ELF-1 (cell line): ENCODE measurements around the gene SEC24A.
"Not testable (repeated sequence)": the region's sequence is repeated elsewhere in the genome, so short reads cannot be mapped to it uniquely, and the experiment has no call there.

Experiments used
- DNase-seq: peaks from one replicate; pipeline ENCODE4 v3.0.0-alpha.2; 2016; ENCODE audit warnings: low read depth, low spot score

Gene SEC24A

DNA sequence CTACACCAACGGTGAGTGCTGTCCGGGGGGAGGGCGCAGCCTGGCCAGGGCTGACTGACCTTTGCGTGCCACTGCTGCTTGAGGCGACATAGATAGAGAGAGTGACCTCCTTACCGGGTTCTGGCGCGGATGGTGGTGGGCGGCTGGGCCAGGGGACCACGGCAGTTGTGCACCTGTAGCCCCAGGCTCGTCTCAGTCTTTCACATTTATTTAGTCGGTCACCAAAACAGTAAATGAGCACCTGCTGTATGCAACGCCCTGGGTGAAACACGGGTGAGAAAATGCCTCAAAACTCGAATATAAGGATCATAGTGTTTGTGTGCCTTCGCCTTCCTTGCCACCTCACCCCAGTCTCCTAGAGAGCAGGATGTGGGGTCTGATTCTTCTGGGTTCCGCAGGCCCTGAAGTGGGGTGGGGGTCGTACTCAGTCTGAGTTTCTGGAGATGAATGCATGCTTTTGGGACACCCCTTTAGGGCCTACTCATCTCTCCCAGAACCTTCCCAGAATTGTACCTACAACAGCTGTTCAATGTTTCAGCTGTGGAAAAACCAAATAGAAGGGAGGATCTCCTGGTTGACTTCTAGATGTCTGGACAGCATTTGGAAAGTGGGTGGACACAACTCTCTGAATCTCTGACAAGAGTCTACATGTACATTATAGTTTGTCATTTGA lies 714 bp downstream of the SEC24A start:
- DNase-seq = no peak

GRCh38 chr5:134650660-134651059 lies 2.1 kb downstream of the SEC24A start:
- not testable (repeated sequence) for DNase-seq

DNA sequence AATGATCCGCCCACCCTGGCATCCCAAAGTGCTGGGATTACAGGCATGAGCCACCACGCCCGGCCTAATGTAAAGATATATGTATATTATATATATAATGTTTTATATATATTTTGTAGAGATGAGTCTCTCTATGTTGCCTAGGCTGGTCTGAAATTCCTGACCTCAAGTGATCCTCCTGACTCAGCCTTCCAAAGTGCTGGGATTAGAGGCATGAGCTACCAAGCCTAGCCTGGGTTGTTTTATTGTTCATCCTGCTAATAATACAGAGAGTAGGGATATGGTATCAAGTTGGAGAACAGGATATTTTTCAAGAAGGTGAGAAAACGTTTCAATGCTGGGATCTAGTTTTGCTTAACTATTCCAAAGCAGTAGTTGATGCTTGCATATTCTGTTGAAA lies 2.9 kb downstream of the SEC24A start:
- no peak for DNase-seq

DNA sequence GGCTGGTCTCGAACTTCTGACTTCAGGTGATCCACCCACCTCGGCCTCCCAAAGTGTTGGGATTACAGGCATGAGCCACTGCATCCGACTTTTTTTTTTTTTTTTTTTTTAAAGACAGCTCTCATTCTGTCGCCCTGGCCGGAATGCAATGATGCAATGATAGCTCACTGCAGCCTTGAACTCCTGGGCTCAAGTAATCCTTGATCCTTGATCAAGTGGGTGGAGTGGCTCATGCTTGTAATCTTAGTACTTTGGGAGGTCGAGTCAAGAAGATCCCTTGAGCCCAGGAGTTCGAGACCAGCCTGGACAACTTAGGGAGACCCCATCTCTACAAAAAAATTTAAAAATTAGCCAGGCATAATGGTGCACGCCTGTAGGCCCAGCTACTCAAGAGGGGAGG lies 8.1 kb downstream of the SEC24A start:
- no peak for DNase-seq

- DNase-seq = no peak
These were observed 10.9 kb downstream of the SEC24A start for GRCh38 chr5:134659456-134659855.

DNA sequence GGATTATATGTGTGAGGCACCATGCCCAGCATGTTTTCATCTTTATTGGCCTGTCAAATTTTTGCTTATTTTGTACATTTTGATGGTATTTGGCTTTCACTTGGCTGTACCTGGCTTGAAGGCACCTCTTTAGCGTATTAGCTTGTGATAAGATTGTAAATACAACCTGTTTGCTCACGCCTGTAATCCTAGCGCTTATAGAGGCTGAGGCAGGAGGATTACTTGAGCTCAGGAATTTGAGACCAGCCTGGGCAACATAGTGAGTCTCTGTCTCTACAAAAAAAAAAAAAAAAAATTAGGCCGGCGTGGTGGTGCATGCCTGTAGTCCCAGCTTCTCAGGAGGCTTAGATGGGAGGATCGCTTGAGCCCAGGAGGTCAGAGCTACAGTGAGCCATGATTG lies 11.3 kb downstream of the SEC24A start:
- no peak for DNase-seq

- DNase-seq = no peak
These were observed 14.4 kb downstream of the SEC24A start for GRCh38 chr5:134662971-134663370.

GRCh38 chr5:134664448-134664847 lies 15.9 kb downstream of the SEC24A start:
- DNase-seq = no peak

DNA sequence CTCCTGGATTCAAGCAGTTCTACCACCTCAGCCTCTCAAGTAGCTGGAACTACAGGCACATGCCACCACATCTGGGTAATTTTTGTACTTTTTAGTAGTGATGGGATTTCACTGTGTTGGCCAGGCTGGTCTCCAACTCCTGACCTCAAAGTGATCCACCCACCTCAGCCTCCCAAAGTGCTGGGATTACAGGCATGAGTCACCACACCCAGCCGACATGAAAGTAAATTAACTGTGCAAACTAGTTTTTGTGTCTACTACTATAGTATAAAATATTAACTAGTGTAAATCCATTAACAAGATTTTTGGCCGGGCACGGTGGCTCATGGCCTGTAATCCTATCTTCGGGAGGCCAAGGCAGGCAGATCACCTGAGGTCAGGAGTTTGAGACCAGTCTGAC lies 25.0 kb downstream of the SEC24A start:
- not testable (repeated sequence) for DNase-seq

DNA sequence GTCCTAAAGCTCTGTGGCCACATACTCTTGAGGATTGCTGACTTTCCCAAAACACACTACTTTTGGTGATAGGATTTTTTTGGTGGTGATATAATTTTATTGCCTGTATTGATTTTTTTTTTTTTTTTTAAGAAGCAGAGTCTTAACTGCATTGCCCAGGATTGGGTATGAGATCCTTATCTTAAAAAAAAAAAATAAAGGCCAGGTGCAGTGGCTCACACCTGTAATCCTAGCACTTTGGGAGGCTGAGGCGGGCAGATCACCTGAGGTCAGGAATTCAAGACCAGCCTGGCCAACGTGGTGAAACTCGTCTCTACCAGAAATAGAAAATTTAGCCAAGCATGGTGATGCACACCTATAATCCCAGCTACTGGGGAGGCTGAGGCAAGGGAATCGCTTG lies 28.8 kb downstream of the SEC24A start:
- DNase-seq = not testable (repeated sequence)

DNA sequence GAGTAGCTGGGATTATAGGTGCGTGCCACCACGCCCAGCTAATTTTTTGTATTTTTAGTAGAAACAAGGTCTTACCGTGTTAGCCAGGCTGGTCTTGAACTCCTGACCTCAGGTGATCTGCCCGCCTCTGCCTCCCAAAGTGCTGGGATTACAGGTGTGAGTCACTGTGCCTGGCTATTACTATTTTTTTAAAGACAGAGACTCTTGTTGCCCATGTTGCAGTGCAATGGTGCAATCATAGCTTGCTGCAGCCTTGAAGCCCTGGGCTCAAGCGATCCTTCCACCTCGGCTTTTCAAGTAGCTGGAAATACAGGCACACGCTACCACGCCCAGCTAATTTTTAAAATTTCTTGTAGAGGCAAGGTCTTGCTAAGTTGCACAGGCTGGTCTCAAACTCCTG lies 41.6 kb downstream of the SEC24A start:
- DNase-seq = not testable (repeated sequence)

GRCh38 chr5:134692722-134693121 lies 44.1 kb downstream of the SEC24A start:
- no peak for DNase-seq

DNA sequence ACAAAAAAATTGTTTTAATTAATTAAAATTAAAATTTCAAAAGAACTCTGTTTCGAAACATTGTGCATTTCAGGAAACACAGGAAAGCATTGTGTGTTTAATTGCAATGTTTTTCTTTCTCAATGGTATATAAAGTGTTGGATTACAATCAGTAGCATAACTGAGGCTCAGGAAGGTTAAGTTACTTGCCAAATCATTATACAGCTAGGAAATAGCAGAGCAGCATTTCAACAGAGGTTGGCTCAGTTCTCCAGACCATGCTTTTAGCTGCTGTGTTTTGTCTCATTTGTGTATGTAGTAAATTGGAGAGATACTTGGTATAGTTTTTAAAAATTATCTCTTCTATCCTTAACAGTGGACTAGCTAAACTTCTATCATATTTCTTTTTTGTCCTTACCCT lies 59.7 kb downstream of the SEC24A start:
- no peak for DNase-seq

GRCh38 chr5:134714120-134714519 lies 65.5 kb downstream of the SEC24A start:
- DNase-seq = peak; percentile 34

DNA sequence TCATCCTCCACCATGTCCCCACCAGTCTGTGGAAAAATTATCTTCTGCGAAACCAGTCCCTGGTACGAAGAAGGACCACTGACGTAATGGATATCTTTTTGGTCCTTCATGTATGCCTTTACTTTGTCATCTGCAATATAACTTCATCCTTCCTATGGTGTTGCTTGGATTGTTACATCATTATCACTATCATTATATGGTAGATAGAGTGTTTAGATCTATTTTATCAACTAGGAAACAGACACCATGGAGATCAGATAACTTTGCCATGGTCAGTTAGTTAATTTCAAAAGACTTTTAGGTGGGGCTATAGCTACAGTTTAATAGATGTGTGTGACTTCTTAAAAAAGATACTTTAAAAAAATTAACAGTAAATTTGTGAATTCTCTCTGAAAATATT lies 66.0 kb downstream of the SEC24A start:
- no peak for DNase-seq

GRCh38 chr5:134715466-134715865 lies 66.9 kb downstream of the SEC24A start:
- not testable (repeated sequence) for DNase-seq

- DNase-seq = no peak
These were observed 76.3 kb downstream of the SEC24A start for GRCh38 chr5:134724872-134725271.

DNA sequence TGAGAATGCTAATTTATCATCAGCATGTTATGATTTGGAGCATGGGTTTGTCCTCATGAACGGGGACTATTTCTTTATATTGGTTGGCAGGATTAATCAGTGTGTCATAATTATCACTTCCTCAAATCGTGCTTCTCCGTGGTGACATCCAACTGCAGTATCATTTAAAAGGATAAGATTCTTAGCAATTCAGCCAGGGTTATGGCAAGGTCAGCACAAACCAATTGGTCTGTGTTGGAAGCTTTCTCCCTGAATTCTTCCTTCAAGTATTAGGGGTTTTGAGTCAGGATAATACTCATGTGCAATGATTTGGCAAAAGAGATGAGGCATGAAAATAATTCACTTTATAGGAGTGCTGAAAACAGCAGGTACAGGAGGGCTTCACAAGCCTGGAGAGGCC lies 84.2 kb downstream of the SEC24A start:
- no peak for DNase-seq

DNA sequence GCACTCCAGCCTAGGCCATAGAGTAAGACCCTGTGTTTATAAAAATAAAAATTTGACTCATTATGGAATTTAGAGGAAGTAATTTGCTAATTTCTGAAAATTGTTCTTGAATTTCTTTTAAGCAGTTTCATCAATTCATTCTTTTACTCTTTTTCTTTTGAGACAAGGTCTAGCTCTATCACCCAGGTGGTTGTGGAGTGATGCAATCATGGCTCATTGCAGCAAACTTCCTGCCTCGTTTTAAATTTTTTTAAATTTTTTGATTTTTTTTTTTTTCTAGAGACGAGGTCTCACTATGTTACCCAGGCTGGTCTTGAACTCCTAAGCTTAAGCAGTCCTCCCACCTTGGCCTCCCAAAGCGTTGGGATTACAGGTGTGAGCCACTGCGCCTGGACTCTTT lies 86.7 kb downstream of the SEC24A start:
- no peak for DNase-seq

- DNase-seq = no peak
These were observed 87.7 kb downstream of the SEC24A start for GRCh38 chr5:134736173-134736812.

- peak; percentile 100 for DNase-seq
These were observed 89.8 kb downstream of the SEC24A start, which contains the start of gene CAMLG for GRCh38 chr5:134738133-134738962. Gene CAMLG, plus strand, starts transcription at chr5:134738548. Its CDS starts 73 bp downstream, at chr5:134738621.

DNA sequence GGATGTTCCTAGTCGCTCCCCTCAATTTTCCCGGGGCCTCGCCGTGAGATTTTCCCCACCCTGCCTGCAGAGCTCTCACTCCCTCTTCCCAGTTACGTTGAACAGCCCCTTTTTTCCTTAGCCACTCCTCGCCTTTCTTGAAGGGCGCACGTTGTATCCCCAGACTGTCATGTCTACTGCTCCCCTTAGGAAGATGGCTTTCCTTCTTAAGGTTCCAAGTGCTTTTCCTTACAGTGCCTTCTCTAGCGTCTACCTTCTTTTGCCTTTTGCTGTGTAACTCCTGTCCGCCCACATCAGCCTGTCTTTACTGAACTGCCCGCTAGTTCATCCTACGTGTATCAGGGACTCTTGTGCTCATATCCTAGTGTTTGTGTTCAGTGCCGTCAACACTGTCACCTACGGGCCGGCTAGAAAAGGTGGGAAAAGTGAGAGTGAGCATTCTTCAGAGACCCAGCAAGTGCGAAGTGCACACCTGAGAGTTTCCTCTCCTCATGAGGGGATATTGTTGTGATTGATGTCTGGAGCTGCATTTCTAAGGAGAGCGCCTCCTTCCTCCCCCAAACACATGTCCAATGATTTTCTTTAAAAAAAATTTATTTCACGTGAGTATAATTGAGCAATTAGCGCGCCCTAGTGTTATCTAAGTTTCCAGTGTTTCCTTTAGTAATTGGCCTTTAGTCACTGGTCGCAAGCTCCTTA lies 90.5 kb downstream of the SEC24A start:
- DNase-seq = peak; percentile 58
